Caco-2 (cell line): Measurements from ENCODE around the gene GFM2. TPM values are rescaled to one million over a fixed set of nuclear protein-coding genes. Genes with fewer than 3 reads are reported as not detected.
"Not testable (repeated sequence)": the region's sequence is repeated elsewhere in the genome, so short reads cannot be mapped to it uniquely, and the experiment has no call there.

Source experiments
- BruUV-seq: library from RNA; stranded (reverse); fragments of 400-500 nt; replicated peaks from 2 replicates; lab custom pipeline; 2021; lab: Mats Ljungman, UMichigan
- CTCF ChIA-PET: fragments of 300-600 bp; sonication (Branson Sonifier 250); formaldehyde crosslinking; loops from one replicate; lab custom pipeline; 2022; ENCODE audit warnings: antibody characterized with exemption; lab: Charles Lee
- POLR2A ChIA-PET: fragments of 300-600 bp; sonication (Branson Sonifier 250); formaldehyde crosslinking; loops from one replicate; lab custom pipeline; 2022; ENCODE audit warnings: antibody characterized with exemption; lab: Charles Lee
- DNase-seq, 2 experiments: peaks; one replicate each; pipeline versions ENCODE4 v3.0.0 to v3.0.0-alpha.2; 2020 to 2022
- H3K27me3 ChIP-seq: replicated peaks from 2 replicates; pipeline ENCODE4 v1.6.0; 2011; ENCODE audit warnings: low read length; ENCODE audit not compliant: control insufficient read depth, insufficient read depth
- H3K36me3 ChIP-seq: 2 replicates; pipeline ENCODE4 v1.5.1; 2011; ENCODE audit warnings: low read length; ENCODE audit not compliant: control insufficient read depth, insufficient read depth
- H3K4me1 ChIP-seq: fragments of 250-450 bp; sonication (Bioruptor Pico); 2 replicates; pipeline ENCODE4 v1.5.1; 2020; ENCODE audit warnings: mild to moderate bottlenecking
- H3K4me3 ChIP-seq: 2 replicates; pipeline ENCODE4 v1.5.1; 2011; ENCODE audit warnings: low read depth, mild to moderate bottlenecking, control low read depth, low read length
- H3K9me3 ChIP-seq: fragments of 250-450 bp; sonication (Bioruptor Pico); 2 replicates; pipeline ENCODE4 v1.5.1; 2020; ENCODE audit warnings: mild to moderate bottlenecking, moderate library complexity
- H3K27ac Mint-ChIP-seq: one replicate; pipeline ENCODE4 v1.8.0; 2022; ENCODE audit warnings: mixed read lengths; ENCODE audit not compliant: unreplicated experiment
- H3K27me3 Mint-ChIP-seq: one replicate; pipeline ENCODE4 v1.8.0; 2022; ENCODE audit warnings: mixed read lengths; ENCODE audit not compliant: insufficient read depth, unreplicated experiment
- H3K36me3 Mint-ChIP-seq: one replicate; pipeline ENCODE4 v1.8.0; 2022; ENCODE audit warnings: mild to moderate bottlenecking, mixed read lengths; ENCODE audit not compliant: insufficient read depth, unreplicated experiment
- H3K4me1 Mint-ChIP-seq: one replicate; pipeline ENCODE4 v1.8.0; 2022; ENCODE audit warnings: low read depth, mixed read lengths; ENCODE audit not compliant: unreplicated experiment
- H3K4me3 Mint-ChIP-seq: one replicate; pipeline ENCODE4 v1.8.0; 2022; ENCODE audit warnings: mild to moderate bottlenecking, moderate library complexity, mixed read lengths; ENCODE audit not compliant: unreplicated experiment
- H3K9me3 Mint-ChIP-seq: one replicate; pipeline ENCODE4 v1.8.0; 2022; ENCODE audit warnings: mixed read lengths; ENCODE audit not compliant: unreplicated experiment
- intact Hi-C: fragments of 100-400 bp; cut with micrococcal nuclease; formaldehyde crosslinking; loops from one replicate; pipeline ENCODE4 v1.10.0; 2022; ENCODE audit not compliant: unreplicated experiment
- total RNA-seq: library from RNA; stranded (reverse); gene quantifications from 2 replicates; pipeline ENCODE4 v1.2.3, GENCODE V29; 2022
- TF ChIP-seq, protein P1 (sequence below), 2 experiments: fragments of 200-600 bp in 1 of 2; IDR thresholded peaks; 1 replicate in 1 of 2; 2 replicates in 1 of 2; pipeline versions ENCODE4 v1.5.1 to v1.8.0; 2011 to 2022; ENCODE audit warnings: antibody characterized with exemption in 1 of 2, control low read depth in 1 of 2, inconsistent platforms in 1 of 2, low read depth in 1 of 2, low read length in 1 of 2, mild to moderate bottlenecking in 1 of 2, moderate library complexity in 1 of 2; ENCODE audit not compliant: insufficient read depth in 1 of 2, severe bottlenecking in 1 of 2, unreplicated experiment in 1 of 2

GFM2 gene
- total RNA-seq, 1 experiment from 2014 or later: 43.6 TPM

- DNase-seq: no peak
- BruUV-seq: no TSS peak
- Histone ChIP-seq H3K4me3 (no peak overlapping the region), H3K4me1 (no peaks in the 10 kb centered on the region), H3K27me3 (no peaks in the 10 kb centered on the region), H3K9me3 (no peaks in the 10 kb centered on the region), H3K36me3 (no peaks in the 10 kb centered on the region)
- H3K36me3 Mint-ChIP-seq: peaks cover 12% of the 10 kb centered on the region
- no peaks in the 10 kb centered on the region for H3K4me1 Mint-ChIP-seq
- H3K27me3 Mint-ChIP-seq: no peaks in the 10 kb centered on the region
- CTCF ChIA-PET: no interaction called here
- H3K4me3 Mint-ChIP-seq: no peak overlapping the region
- intact Hi-C loops: no loop called here
- H3K27ac Mint-ChIP-seq: no peak overlapping the region
- TF ChIP-seq, protein P1, sequence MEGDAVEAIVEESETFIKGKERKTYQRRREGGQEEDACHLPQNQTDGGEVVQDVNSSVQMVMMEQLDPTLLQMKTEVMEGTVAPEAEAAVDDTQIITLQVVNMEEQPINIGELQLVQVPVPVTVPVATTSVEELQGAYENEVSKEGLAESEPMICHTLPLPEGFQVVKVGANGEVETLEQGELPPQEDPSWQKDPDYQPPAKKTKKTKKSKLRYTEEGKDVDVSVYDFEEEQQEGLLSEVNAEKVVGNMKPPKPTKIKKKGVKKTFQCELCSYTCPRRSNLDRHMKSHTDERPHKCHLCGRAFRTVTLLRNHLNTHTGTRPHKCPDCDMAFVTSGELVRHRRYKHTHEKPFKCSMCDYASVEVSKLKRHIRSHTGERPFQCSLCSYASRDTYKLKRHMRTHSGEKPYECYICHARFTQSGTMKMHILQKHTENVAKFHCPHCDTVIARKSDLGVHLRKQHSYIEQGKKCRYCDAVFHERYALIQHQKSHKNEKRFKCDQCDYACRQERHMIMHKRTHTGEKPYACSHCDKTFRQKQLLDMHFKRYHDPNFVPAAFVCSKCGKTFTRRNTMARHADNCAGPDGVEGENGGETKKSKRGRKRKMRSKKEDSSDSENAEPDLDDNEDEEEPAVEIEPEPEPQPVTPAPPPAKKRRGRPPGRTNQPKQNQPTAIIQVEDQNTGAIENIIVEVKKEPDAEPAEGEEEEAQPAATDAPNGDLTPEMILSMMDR (IDR thresholded peaks at IDR 0.05; ENCODE audit: insufficient read depth in 1 of 2, low read depth in 1 of 2, low read length in 1 of 2, severe bottlenecking in 1 of 2, unreplicated experiment in 1 of 2): no peak
- POLR2A ChIA-PET: no interaction called here
- no peaks in the 10 kb centered on the region for H3K9me3 Mint-ChIP-seq
Observed at GRCh38 chr5:74801197-74801596, 34.3 kb upstream of the GFM2 start.

- H3K27me3 ChIP-seq: no peaks in the 10 kb centered on the region
- H3K4me3 ChIP-seq: no peak overlapping the region
- BruUV-seq: no TSS peak
- intact Hi-C loops: no loop called here
- Mint-ChIP-seq H3K36me3 (peaks cover 12% of the 10 kb centered on the region), H3K9me3 (no peaks in the 10 kb centered on the region), H3K27ac (no peak overlapping the region), H3K4me1 (no peaks in the 10 kb centered on the region), H3K27me3 (no peaks in the 10 kb centered on the region), H3K4me3 (no peak overlapping the region)
- H3K9me3 ChIP-seq: no peaks in the 10 kb centered on the region
- no peak for DNase-seq
- no peaks in the 10 kb centered on the region for H3K36me3 ChIP-seq
- POLR2A ChIA-PET: no interaction called here
- H3K4me1 ChIP-seq: no peaks in the 10 kb centered on the region
- CTCF ChIA-PET: no interaction called here
- TF ChIP-seq, protein P1 (IDR thresholded peaks at IDR 0.05; ENCODE audit: insufficient read depth in 1 of 2, low read depth in 1 of 2, low read length in 1 of 2, severe bottlenecking in 1 of 2, unreplicated experiment in 1 of 2): no peak
Observed at GRCh38 chr5:74798977-74799911, 32.3 kb upstream of the GFM2 start.

GRCh38 chr5:74791669-74792068 lies 24.8 kb upstream of the GFM2 start:
- H3K27me3 Mint-ChIP-seq, H3K27ac Mint-ChIP-seq, H3K4me3 ChIP-seq, H3K4me1 Mint-ChIP-seq, H3K9me3 ChIP-seq, BruUV-seq, H3K36me3 ChIP-seq, DNase-seq, intact Hi-C loops, POLR2A ChIA-PET, H3K4me1 ChIP-seq, H3K4me3 Mint-ChIP-seq, CTCF ChIA-PET, H3K27me3 ChIP-seq, H3K9me3 Mint-ChIP-seq: not testable (repeated sequence)
- H3K36me3 Mint-ChIP-seq: peaks cover 47% of the 10 kb centered on the region
